ENCODE measurements around the gene FBXO17. TPM values are rescaled to one million over a fixed set of nuclear protein-coding genes. Genes with fewer than 3 reads are reported as not detected.

The FBXO17 gene
- under 1 TPM in 1 of 2 experiments, not detected in 1; 0.35 TPM for total RNA-seq

- CTCF ChIA-PET: interaction anchor here (0.6 to 1.1 kb wide), 2 partner anchors 14 to 568 kb away, joined by 3 to 4 read pairs; no protein-coding TSS in a partner anchor
- no peak for DNase-seq
- Mint-ChIP-seq H3K36me3 (ENCODE audit: low read depth) (no peaks in the 10 kb centered on the region), H3K4me1 (peaks cover 23% of the 10 kb centered on the region), H3K27me3 (peaks cover 23% of the 10 kb centered on the region), H3K9me3 (peaks cover 6% of the 10 kb centered on the region), H3K27ac (no peak within 1 kb of the TSS), H3K4me3 (peak within 1 kb of the TSS; percentile 30)
- POLR2A ChIA-PET: no interaction called here
Measured at GRCh38 chr19:38975214-38975860, at the start of gene FBXO17. Gene FBXO17 (minus strand): TSS chr19:38975742. CDS start chr19:38950319, 25,423 bp downstream.

- peaks cover 3% of the 10 kb centered on the region for H3K27me3 Mint-ChIP-seq
- H3K36me3 Mint-ChIP-seq (ENCODE audit: low read depth): no peaks in the 10 kb centered on the region
- DNase-seq: no peak
- no peak overlapping the region for H3K4me3 Mint-ChIP-seq
- no peak overlapping the region for H3K27ac Mint-ChIP-seq
- H3K4me1 Mint-ChIP-seq: no peaks in the 10 kb centered on the region
- ChIA-PET CTCF (no interaction called here), POLR2A (no interaction called here)
- H3K9me3 Mint-ChIP-seq: peaks cover 2% of the 10 kb centered on the region
Measured at GRCh38 chr19:39024875-39025641, 49.5 kb upstream of the FBXO17 start.

- Mint-ChIP-seq H3K4me3 (no peak overlapping the region), H3K27me3 (peaks cover 8% of the 10 kb centered on the region), H3K36me3 (ENCODE audit: low read depth) (no peaks in the 10 kb centered on the region), H3K9me3 (no peaks in the 10 kb centered on the region), H3K27ac (no peak overlapping the region), H3K4me1 (no peaks in the 10 kb centered on the region)
- ChIA-PET CTCF (interaction anchor here (0.6 kb wide), 1 partner anchor 101 kb away, joined by 3 read pairs; no protein-coding TSS in a partner anchor), POLR2A (no interaction called here)
- no peak for DNase-seq
Measured at GRCh38 chr19:39021063-39021462, 45.5 kb upstream of the FBXO17 start.

GRCh38 chr19:39017646-39018045 is 42.1 kb upstream of the FBXO17 start:
- Mint-ChIP-seq H3K4me1 (no peaks in the 10 kb centered on the region), H3K36me3 (ENCODE audit: low read depth) (no peaks in the 10 kb centered on the region), H3K27ac (no peak overlapping the region), H3K27me3 (peaks cover 15% of the 10 kb centered on the region), H3K4me3 (no peak overlapping the region), H3K9me3 (no peaks in the 10 kb centered on the region)
- ChIA-PET POLR2A (no interaction called here), CTCF (no interaction called here)
- DNase-seq: no peak

- ChIA-PET CTCF (interaction anchor here (0.6 kb wide), 1 partner anchor 906 kb away, joined by 4 read pairs; no protein-coding TSS in a partner anchor), POLR2A (no interaction called here)
- Mint-ChIP-seq H3K4me3 (no peak overlapping the region), H3K9me3 (no peaks in the 10 kb centered on the region), H3K36me3 (ENCODE audit: low read depth) (no peaks in the 10 kb centered on the region), H3K27me3 (peaks cover 15% of the 10 kb centered on the region), H3K27ac (no peak overlapping the region), H3K4me1 (no peaks in the 10 kb centered on the region)
- no peak for DNase-seq
Measured at GRCh38 chr19:39017026-39017425, 41.5 kb upstream of the FBXO17 start.

GRCh38 chr19:39014037-39014436 is 38.5 kb upstream of the FBXO17 start:
- no peak for DNase-seq
- Mint-ChIP-seq H3K27ac (no peak overlapping the region), H3K27me3 (peaks cover 15% of the 10 kb centered on the region), H3K9me3 (no peaks in the 10 kb centered on the region), H3K4me1 (no peaks in the 10 kb centered on the region), H3K36me3 (ENCODE audit: low read depth) (no peaks in the 10 kb centered on the region), H3K4me3 (no peak overlapping the region)
- POLR2A ChIA-PET: no interaction called here
- CTCF ChIA-PET: no interaction called here

GRCh38 chr19:39009001-39009400 is 33.5 kb upstream of the FBXO17 start:
- Mint-ChIP-seq H3K27ac (no peak overlapping the region), H3K9me3 (no peaks in the 10 kb centered on the region), H3K27me3 (peaks cover 13% of the 10 kb centered on the region), H3K4me3 (no peak overlapping the region), H3K36me3 (ENCODE audit: low read depth) (no peaks in the 10 kb centered on the region), H3K4me1 (peaks cover 9% of the 10 kb centered on the region)
- ChIA-PET CTCF (no interaction called here), POLR2A (no interaction called here)
- DNase-seq: no peak

- Mint-ChIP-seq H3K4me3 (no peak overlapping the region), H3K27me3 (peaks cover 13% of the 10 kb centered on the region), H3K9me3 (no peaks in the 10 kb centered on the region), H3K36me3 (ENCODE audit: low read depth) (no peaks in the 10 kb centered on the region), H3K27ac (no peak overlapping the region), H3K4me1 (peaks cover 9% of the 10 kb centered on the region)
- no peak for DNase-seq
- CTCF ChIA-PET: no interaction called here
- POLR2A ChIA-PET: no interaction called here
Measured at GRCh38 chr19:39008137-39008536, 32.6 kb upstream of the FBXO17 start.

- no peak overlapping the region for H3K27ac Mint-ChIP-seq
- no peaks in the 10 kb centered on the region for H3K9me3 Mint-ChIP-seq
- no peaks in the 10 kb centered on the region for H3K36me3 Mint-ChIP-seq (ENCODE audit: low read depth)
- no peak for DNase-seq
- H3K4me1 Mint-ChIP-seq: peaks cover 9% of the 10 kb centered on the region
- CTCF ChIA-PET: no interaction called here
- peaks cover 12% of the 10 kb centered on the region for H3K27me3 Mint-ChIP-seq
- H3K4me3 Mint-ChIP-seq: no peak overlapping the region
- POLR2A ChIA-PET: no interaction called here
Measured at GRCh38 chr19:39007096-39007495, 31.6 kb upstream of the FBXO17 start.

GRCh38 chr19:39004403-39004802 is 28.9 kb upstream of the FBXO17 start:
- no peaks in the 10 kb centered on the region for H3K36me3 Mint-ChIP-seq (ENCODE audit: low read depth)
- H3K4me1 Mint-ChIP-seq: peaks cover 9% of the 10 kb centered on the region
- H3K4me3 Mint-ChIP-seq: no peak overlapping the region
- H3K27ac Mint-ChIP-seq: no peak overlapping the region
- CTCF ChIA-PET: no interaction called here
- H3K27me3 Mint-ChIP-seq: peaks cover 12% of the 10 kb centered on the region
- no peak for DNase-seq
- POLR2A ChIA-PET: no interaction called here
- H3K9me3 Mint-ChIP-seq: no peaks in the 10 kb centered on the region

GRCh38 chr19:39003796-39004195 is 28.3 kb upstream of the FBXO17 start:
- Mint-ChIP-seq H3K27ac (no peak overlapping the region), H3K9me3 (no peaks in the 10 kb centered on the region), H3K27me3 (peaks cover 12% of the 10 kb centered on the region), H3K4me3 (no peak overlapping the region), H3K4me1 (peaks cover 9% of the 10 kb centered on the region), H3K36me3 (ENCODE audit: low read depth) (no peaks in the 10 kb centered on the region)
- ChIA-PET POLR2A (no interaction called here), CTCF (interaction anchor here (0.6 kb wide), 1 partner anchor 31 kb away, joined by 3 read pairs; no protein-coding TSS in a partner anchor)
- DNase-seq: no peak

GRCh38 chr19:39003188-39003587 is 27.6 kb upstream of the FBXO17 start:
- ChIA-PET POLR2A (no interaction called here), CTCF (no interaction called here)
- Mint-ChIP-seq H3K27me3 (peaks cover 8% of the 10 kb centered on the region), H3K4me3 (no peak overlapping the region), H3K27ac (no peak overlapping the region), H3K9me3 (no peaks in the 10 kb centered on the region), H3K4me1 (peaks cover 9% of the 10 kb centered on the region), H3K36me3 (ENCODE audit: low read depth) (no peaks in the 10 kb centered on the region)
- DNase-seq: no peak

GRCh38 chr19:39001041-39001440 is 25.5 kb upstream of the FBXO17 start:
- Mint-ChIP-seq H3K36me3 (ENCODE audit: low read depth) (no peaks in the 10 kb centered on the region), H3K27ac (no peak overlapping the region), H3K4me3 (no peak overlapping the region), H3K9me3 (no peaks in the 10 kb centered on the region), H3K27me3 (peaks cover 3% of the 10 kb centered on the region), H3K4me1 (peaks cover 3% of the 10 kb centered on the region)
- ChIA-PET CTCF (no interaction called here), POLR2A (no interaction called here)
- no peak for DNase-seq

All from activated CD4-positive, alpha-beta T cell treated with anti-CD3 and anti-CD28 coated beads, Interleukin-2, amount 10 ng/mL, durations not matched to agents 7 days and 5 days (primary cell).